ENCODE measurements around the gene ROPN1B.

GRCh38 chr3:126026277-126026751 is 57.3 kb downstream of the ROPN1B start:
- TF ChIP-seq CTCF (IDR thresholded peaks at IDR 0.05; ENCODE audit: control extremely low read depth in 1 of 3, insufficient read depth in 1 of 3, low read depth in 1 of 3, low read length in 3 of 3) (no peak), KDM1A (IDR thresholded peaks at IDR 0.05; ENCODE audit: borderline replicate concordance, low read length) (no peak), CBX5 (IDR thresholded peaks at IDR 0.05; ENCODE audit: low read depth, low read length) (no peak), CEBPB (IDR thresholded peaks at IDR 0.05; ENCODE audit: low read depth, low read length) (no peak), EZH2 (IDR thresholded peaks at IDR 0.05; ENCODE audit: low read depth, low read length, severe bottlenecking) (no peak), CREB1 (IDR thresholded peaks at IDR 0.05) (no peak), PHF8 (conservative IDR thresholded peaks at IDR 0.05; ENCODE audit: low read depth, low read length) (no peak), EP300 (IDR thresholded peaks at IDR 0.05; ENCODE audit: borderline replicate concordance in 1 of 2, low read depth in 2 of 2, low read length in 2 of 2) (no peak), CHD1 (IDR thresholded peaks at IDR 0.05; ENCODE audit: low read depth, low read length) (no peak), BACH1 (IDR thresholded peaks at IDR 0.05; ENCODE audit: low read length) (no peak), POLR2AphosphoS5 (IDR thresholded peaks at IDR 0.05; ENCODE audit: low read depth, low read length) (no peak), BCL11A (IDR thresholded peaks at IDR 0.05; ENCODE audit: low read depth in 2 of 2, low read length in 2 of 2) (no peak)
- TF ChIP-seq, protein P1, sequence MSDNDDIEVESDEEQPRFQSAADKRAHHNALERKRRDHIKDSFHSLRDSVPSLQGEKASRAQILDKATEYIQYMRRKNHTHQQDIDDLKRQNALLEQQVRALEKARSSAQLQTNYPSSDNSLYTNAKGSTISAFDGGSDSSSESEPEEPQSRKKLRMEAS (IDR thresholded peaks at IDR 0.05), result no peak
